ENCODE measurements around the gene FAM124A. TPM values are rescaled to one million over a fixed set of nuclear protein-coding genes. Genes with fewer than 3 reads are reported as not detected.
A peak's percentile ranks its signal among the peaks of the same experiment; 100 is the strongest.

FAM124A gene
- total and polyA plus RNA-seq, 2 experiments from 2014 or later: 37.7 to 109 TPM

DNA sequence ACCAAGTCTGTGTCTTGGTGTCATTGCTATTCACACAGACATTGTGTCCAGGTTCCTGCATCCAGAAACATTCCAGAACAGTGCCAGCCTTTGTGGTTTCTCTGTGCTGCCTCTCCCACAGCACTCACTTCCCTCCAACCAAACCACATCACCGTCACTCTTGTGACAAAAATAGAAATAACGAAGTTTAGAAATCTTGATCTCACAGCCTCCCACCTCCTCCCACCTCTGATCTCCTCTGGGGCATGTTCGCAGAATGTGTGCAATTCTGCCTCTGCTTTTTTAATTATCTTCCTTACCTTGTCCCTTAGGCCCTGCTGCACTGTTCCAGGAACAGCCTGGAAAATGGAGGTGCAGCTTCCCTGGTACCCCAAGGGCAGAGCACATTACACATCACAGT, 108.6 kb downstream of the FAM124A start (continued):
- TF ChIP-seq ETS1 (IDR thresholded peaks at IDR 0.05) (no peak), NANOG (IDR thresholded peaks at IDR 0.05; ENCODE audit: borderline replicate concordance) (no peak), STAT1 (IDR thresholded peaks at IDR 0.05; ENCODE audit: unreplicated experiment) (no peak), ZNF114 (CRISPR knock-in tag; IDR thresholded peaks at IDR 0.05) (no peak), REST (IDR thresholded peaks at IDR 0.05; ENCODE audit: unreplicated experiment) (no peak), EZH2phosphoT487 (IDR thresholded peaks at IDR 0.05; ENCODE audit: unreplicated experiment) (no peak)

- H3K27me3 Mint-ChIP-seq (ENCODE audit: insufficient read depth, low read depth, poor library complexity): peaks cover 4% of the 10 kb centered on the region
- Histone ChIP-seq H3K36me3 (ENCODE audit: insufficient read depth) (no peaks in the 10 kb centered on the region), H3F3A (replicated peaks; ENCODE audit: low read depth) (no peaks in the 10 kb centered on the region), H3K79me2 (replicated peaks; ENCODE audit: insufficient read depth) (no peaks in the 10 kb centered on the region), H2AFZ (peak overlapping the region; percentile 11; the same call in 1 of the 2 replicates), H4K20me1 (replicated peaks; ENCODE audit: insufficient read depth) (no peaks in the 10 kb centered on the region), H3K4me3 (no peak overlapping the region), H3K27ac (ENCODE audit: low read depth) (no peak overlapping the region), H3K4me2 (no peak overlapping the region), H3K9me2 (ENCODE audit: insufficient read depth) (no peaks in the 10 kb centered on the region), H3K4me1 (ENCODE audit: insufficient read depth) (peaks cover 17% of the 10 kb centered on the region), H3K27me3 (ENCODE audit: insufficient read depth) (no peaks in the 10 kb centered on the region)
- no peaks in the 10 kb centered on the region for H3K9me3 Mint-ChIP-seq
- H3K27ac Mint-ChIP-seq: no peak overlapping the region
- no peak overlapping the region for H3K4me3 Mint-ChIP-seq
- no peak for TF ChIP-seq ZNF114 (CRISPR knock-in tag; IDR thresholded peaks at IDR 0.05)
- TF ChIP-seq, protein P1, sequence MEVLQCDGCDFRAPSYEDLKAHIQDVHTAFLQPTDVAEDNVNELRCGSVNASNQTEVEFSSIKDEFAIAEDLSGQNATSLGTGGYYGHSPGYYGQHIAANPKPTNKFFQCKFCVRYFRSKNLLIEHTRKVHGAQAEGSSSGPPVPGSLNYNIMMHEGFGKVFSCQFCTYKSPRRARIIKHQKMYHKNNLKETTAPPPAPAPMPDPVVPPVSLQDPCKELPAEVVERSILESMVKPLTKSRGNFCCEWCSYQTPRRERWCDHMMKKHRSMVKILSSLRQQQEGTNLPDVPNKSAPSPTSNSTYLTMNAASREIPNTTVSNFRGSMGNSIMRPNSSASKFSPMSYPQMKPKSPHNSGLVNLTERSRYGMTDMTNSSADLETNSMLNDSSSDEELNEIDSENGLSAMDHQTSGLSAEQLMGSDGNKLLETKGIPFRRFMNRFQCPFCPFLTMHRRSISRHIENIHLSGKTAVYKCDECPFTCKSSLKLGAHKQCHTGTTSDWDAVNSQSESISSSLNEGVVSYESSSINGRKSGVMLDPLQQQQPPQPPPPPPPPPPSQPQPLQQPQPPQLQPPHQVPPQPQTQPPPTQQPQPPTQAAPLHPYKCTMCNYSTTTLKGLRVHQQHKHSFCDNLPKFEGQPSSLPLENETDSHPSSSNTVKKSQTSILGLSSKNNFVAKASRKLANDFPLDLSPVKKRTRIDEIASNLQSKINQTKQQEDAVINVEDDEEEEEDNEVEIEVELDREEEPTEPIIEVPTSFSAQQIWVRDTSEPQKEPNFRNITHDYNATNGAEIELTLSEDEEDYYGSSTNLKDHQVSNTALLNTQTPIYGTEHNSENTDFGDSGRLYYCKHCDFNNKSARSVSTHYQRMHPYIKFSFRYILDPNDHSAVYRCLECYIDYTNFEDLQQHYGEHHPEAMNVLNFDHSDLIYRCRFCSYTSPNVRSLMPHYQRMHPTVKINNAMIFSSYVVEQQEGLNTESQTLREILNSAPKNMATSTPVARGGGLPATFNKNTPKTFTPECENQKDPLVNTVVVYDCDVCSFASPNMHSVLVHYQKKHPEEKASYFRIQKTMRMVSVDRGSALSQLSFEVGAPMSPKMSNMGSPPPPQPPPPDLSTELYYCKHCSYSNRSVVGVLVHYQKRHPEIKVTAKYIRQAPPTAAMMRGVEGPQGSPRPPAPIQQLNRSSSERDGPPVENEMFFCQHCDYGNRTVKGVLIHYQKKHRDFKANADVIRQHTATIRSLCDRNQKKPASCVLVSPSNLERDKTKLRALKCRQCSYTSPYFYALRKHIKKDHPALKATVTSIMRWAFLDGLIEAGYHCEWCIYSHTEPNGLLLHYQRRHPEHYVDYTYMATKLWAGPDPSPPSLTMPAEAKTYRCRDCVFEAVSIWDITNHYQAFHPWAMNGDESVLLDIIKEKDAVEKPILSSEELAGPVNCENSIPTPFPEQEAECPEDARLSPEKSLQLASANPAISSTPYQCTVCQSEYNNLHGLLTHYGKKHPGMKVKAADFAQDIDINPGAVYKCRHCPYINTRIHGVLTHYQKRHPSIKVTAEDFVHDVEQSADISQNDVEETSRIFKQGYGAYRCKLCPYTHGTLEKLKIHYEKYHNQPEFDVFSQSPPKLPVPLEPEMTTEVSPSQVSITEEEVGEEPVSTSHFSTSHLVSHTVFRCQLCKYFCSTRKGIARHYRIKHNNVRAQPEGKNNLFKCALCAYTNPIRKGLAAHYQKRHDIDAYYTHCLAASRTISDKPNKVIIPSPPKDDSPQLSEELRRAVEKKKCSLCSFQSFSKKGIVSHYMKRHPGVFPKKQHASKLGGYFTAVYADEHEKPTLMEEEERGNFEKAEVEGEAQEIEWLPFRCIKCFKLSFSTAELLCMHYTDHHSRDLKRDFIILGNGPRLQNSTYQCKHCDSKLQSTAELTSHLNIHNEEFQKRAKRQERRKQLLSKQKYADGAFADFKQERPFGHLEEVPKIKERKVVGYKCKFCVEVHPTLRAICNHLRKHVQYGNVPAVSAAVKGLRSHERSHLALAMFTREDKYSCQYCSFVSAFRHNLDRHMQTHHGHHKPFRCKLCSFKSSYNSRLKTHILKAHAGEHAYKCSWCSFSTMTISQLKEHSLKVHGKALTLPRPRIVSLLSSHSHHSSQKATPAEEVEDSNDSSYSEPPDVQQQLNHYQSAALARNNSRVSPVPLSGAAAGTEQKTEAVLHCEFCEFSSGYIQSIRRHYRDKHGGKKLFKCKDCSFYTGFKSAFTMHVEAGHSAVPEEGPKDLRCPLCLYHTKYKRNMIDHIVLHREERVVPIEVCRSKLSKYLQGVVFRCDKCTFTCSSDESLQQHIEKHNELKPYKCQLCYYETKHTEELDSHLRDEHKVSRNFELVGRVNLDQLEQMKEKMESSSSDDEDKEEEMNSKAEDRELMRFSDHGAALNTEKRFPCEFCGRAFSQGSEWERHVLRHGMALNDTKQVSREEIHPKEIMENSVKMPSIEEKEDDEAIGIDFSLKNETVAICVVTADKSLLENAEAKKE (CRISPR knock-in tag; IDR thresholded peaks at IDR 0.05): no peak
- peaks cover 19% of the 10 kb centered on the region for H3K4me1 Mint-ChIP-seq
- ATAC-seq: no peak
- no peaks in the 10 kb centered on the region for H3K36me3 Mint-ChIP-seq (ENCODE audit: low read depth)
- no peak for DNase-seq (ENCODE audit: low spot score)
Measured at GRCh38 chr13:51331354-51331861, 109.2 kb downstream of the FAM124A start.
